SJCRH30 (cell line): Measurements from ENCODE around the gene KLHL7. TPM values are rescaled to one million over a fixed set of nuclear protein-coding genes. Genes with fewer than 3 reads are reported as not detected.
"Not testable (repeated sequence)": the region's sequence is repeated elsewhere in the genome, so short reads cannot be mapped to it uniquely, and the experiment has no call there.

Experiments used
- DNase-seq, 2 experiments: peaks; one replicate each; pipeline ENCODE4 v3.0.0-alpha.2; 2015 to 2020
- H3K27ac ChIP-seq: fragments of 250-450 bp; sonication (Bioruptor Pico); 2 replicates; pipeline ENCODE4 v1.5.1; 2020; ENCODE audit warnings: mild to moderate bottlenecking, moderate library complexity
- H3K27me3 ChIP-seq: fragments of 250-450 bp; sonication (Bioruptor Pico); 2 replicates; pipeline ENCODE4 v1.5.1; 2020; ENCODE audit warnings: mild to moderate bottlenecking, moderate library complexity
- H3K36me3 ChIP-seq: fragments of 250-450 bp; sonication (Bioruptor Pico); 2 replicates; pipeline ENCODE4 v1.5.1; 2020; ENCODE audit warnings: mild to moderate bottlenecking, moderate library complexity
- H3K4me1 ChIP-seq: fragments of 250-450 bp; sonication (Bioruptor Pico); 2 replicates; pipeline ENCODE4 v1.5.1; 2020; ENCODE audit warnings: mild to moderate bottlenecking, moderate library complexity
- H3K4me3 ChIP-seq: fragments of 250-450 bp; sonication (Bioruptor Pico); 2 replicates; pipeline ENCODE4 v1.5.1; 2020; ENCODE audit warnings: mild to moderate bottlenecking, moderate library complexity
- H3K9me3 ChIP-seq: fragments of 250-450 bp; sonication (Bioruptor Pico); replicated peaks from 2 replicates; pipeline ENCODE4 v1.5.1; 2020; ENCODE audit warnings: mild to moderate bottlenecking, moderate library complexity
- total RNA-seq: library from RNA; depleted of rRNA; stranded (reverse); fragments of >200 nt; shearing (Covaris generic); gene quantifications from 2 replicates; pipeline ENCODE4 v1.2.3, GENCODE V29; 2014

Gene KLHL7
- total RNA-seq, 1 experiment from 2014 or later = 38.6 TPM

DNA sequence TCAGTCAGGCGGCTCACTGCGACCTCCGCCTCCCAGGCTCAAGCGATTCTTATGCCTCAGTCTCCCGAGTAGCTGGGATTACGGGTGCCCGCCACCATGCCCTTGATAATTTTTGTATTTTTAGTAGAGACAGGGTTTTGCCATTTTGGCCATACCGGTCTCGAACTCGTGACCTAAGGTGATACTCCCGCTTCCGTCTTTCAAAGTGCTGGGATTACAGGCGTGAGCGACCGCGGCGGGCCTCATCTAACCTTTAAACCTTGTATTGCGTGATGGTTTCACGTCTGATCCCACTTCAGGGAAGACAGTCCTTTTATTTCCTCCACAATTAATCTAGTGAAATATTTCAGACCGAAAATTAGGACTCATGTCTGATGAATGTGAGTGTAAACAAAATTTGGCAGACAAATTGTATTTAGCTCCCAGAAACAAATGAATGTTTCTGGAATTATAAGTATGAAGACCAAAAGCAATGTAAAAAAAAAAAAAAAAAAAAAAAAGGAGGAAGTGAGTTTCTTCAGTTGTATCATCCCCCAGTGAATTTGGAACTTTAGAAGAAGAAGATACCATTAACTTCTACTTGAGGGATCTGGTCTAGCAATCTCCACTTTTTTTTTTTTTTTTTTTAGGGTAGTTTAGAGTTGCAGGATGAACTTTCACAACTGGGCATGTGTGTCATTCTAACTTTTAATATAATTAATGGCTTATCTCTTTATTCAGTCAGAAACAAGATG, 77.9 kb downstream of the KLHL7 start:
- Histone ChIP-seq H3K27ac (no peak overlapping the region), H3K36me3 (peaks cover 40% of the 10 kb centered on the region), H3K4me3 (peak overlapping the region; percentile 93), H3K27me3 (no peaks in the 10 kb centered on the region), H3K9me3 (no peaks in the 10 kb centered on the region), H3K4me1 (no peaks in the 10 kb centered on the region)
- DNase-seq = no peak

DNA sequence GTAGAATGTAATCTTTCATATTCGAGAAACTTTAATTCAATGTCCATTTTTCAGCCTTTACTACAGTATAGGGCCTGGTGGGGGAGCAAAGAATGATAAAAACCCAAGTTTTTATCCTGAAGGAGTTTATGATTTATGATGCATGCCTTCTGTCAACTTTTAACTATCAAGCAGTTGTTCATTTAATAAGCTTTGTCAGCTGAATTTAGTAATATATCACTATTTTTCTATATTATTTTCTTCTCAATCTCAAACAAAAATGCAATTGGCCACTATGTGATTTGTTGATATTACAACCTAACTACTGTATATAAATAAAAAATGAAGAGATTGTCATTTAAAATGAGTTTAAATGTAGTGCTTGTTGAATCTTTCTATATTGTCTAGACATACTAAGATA, 78.7 kb downstream of the KLHL7 start:
- no peak overlapping the region for H3K4me3 ChIP-seq
- H3K4me1 ChIP-seq = no peaks in the 10 kb centered on the region
- H3K27me3 ChIP-seq = no peaks in the 10 kb centered on the region
- no peak overlapping the region for H3K27ac ChIP-seq
- no peaks in the 10 kb centered on the region for H3K9me3 ChIP-seq
- DNase-seq = no peak
- peaks cover 49% of the 10 kb centered on the region for H3K36me3 ChIP-seq

DNA sequence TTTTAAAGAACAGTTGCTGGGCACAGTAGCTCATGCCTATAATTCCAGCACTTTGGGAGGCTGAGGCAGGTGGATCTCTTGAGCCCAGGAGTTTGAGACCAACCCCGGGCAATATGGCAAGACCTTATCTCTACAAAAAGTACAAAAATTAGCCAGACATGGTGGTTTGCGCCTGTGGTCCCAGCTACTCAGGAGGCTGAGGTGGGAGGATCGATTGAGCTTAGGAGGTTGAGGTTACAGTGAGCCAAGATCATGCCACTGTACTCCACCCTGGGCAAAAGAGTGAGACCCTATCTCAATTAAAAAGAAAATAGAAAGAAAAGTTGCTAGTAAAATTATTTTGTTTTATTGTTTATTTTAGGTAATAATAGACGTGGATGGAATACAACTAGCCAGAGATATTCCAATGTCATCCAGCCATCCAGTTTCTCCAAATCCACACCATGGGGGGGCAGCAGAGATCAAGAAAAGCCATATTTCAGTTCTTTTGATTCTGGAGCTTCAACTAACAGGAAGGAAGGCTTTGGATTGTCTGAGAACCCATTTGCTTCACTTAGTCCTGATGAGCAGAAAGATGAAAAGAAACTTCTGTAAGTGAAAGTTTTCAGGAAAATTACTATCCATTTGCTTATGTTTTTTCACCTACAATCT, 79.2 kb downstream of the KLHL7 start:
- no peaks in the 10 kb centered on the region for H3K27me3 ChIP-seq
- H3K27ac ChIP-seq = no peak overlapping the region
- no peaks in the 10 kb centered on the region for H3K4me1 ChIP-seq
- H3K4me3 ChIP-seq = no peak overlapping the region
- DNase-seq = peak; percentile 47 to 68
- no peaks in the 10 kb centered on the region for H3K9me3 ChIP-seq
- peaks cover 54% of the 10 kb centered on the region for H3K36me3 ChIP-seq

DNA sequence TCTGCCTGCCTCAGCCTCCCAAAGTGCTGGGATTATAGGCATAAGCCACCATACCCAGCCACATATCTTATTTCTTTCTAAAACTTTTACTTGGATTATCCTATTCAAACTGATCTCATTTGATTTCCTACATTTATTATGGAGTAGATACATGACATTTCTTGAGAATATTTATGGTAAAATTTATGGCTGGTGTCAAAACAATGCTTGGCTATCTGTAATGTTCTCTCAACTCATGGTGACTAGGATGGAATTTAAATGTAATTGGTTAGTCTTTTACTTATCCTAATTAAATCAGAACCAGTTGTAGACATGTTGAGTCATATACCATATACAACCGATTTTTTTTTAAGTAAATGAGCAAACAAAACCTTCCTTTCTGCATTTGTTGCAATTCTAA, 80.4 kb downstream of the KLHL7 start:
- H3K9me3 ChIP-seq = no peaks in the 10 kb centered on the region
- no peak for DNase-seq
- no peaks in the 10 kb centered on the region for H3K4me1 ChIP-seq
- no peaks in the 10 kb centered on the region for H3K27me3 ChIP-seq
- H3K27ac ChIP-seq = no peak overlapping the region
- H3K36me3 ChIP-seq = peaks cover 65% of the 10 kb centered on the region
- H3K4me3 ChIP-seq = no peak overlapping the region

DNA sequence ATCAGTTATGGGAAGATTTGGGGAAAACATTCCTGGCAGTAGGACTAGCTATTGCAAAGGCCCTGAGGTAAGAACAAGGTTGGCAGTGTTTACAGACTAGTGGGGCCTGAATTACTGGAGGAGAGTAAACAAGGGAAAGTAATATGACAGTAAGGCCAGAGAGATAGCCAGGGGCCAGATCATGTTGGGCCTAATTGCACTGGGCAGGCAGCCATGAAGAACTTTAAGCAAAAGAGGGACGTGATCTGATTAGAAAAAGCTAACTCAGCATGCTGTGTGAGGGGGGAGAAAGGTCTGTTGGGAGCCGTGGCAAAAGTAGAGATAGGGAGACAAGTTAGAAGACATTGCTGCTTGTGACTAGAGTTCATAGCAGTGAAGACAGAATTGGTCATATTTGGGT, 85.4 kb downstream of the KLHL7 start:
- H3K36me3 ChIP-seq = peaks cover 83% of the 10 kb centered on the region
- H3K27ac ChIP-seq = no peak overlapping the region

DNA sequence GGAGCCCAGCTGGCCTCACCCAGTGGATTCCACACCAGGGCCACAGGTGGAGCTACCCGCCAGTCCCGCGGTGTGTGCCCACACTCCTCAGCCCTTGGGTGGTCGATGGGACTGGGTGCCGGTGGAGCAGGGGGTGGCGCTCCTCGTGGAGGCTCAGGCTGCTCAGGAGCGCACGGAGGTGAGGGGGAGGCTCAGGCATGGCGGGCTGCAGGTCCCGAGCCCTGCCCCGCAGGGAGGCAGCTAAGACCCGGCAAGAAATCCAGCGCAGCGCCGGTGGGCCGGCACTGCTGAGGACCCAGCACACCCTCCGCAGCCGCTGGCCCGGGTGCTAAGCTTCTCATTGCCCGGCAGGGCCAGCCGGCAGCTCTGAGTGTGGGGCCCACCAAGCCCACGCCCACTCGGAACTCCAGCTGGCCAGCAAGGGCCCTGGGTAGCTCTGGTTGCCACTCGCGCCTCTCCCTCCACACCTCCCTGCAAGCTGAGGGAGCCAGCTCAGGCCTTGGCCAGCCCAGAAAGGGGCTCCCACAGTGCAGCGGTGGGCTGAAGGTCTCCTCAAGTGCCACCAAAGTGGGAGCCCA, 88.2 kb downstream of the KLHL7 start:
- not testable (repeated sequence) for H3K4me3 ChIP-seq, H3K27ac ChIP-seq, DNase-seq, H3K4me1 ChIP-seq, H3K27me3 ChIP-seq, H3K9me3 ChIP-seq
- peaks cover 70% of the 10 kb centered on the region for H3K36me3 ChIP-seq

More for the DNA sequence above, 85.4 kb downstream of the KLHL7 start:
- Histone ChIP-seq H3K9me3 (0 out of 2 replicates have a peak, but pooled peaks cover 4% of the 10 kb centered on the region), H3K27me3 (no peaks in the 10 kb centered on the region), H3K4me1 (no peaks in the 10 kb centered on the region), H3K4me3 (no peak overlapping the region)
- no peak for DNase-seq

DNA sequence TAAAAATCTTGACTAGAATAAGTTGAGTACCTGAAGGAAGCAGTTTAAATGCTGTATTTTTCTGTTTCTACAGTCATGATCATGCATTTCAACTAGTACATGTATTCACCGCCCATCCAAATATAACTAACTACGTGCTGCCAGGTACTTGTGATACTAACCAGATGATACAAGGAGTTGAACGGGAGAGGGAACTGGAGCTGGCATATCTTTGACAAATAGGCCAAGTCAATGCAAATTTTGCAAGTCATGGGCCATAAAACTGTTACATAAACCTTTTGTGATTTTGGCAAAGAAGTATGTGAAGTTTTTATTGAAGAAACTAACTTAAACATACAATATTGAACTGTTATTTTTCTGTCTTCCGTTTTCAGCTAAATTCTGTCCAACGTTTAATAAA, 90.7 kb downstream of the KLHL7 start:
- H3K4me1 ChIP-seq = no peaks in the 10 kb centered on the region
- 0 out of 2 replicates have a peak, but pooled peaks cover 4% of the 10 kb centered on the region for H3K9me3 ChIP-seq
- DNase-seq = no peak
- H3K4me3 ChIP-seq = no peak overlapping the region
- no peak overlapping the region for H3K27ac ChIP-seq
- peaks cover 68% of the 10 kb centered on the region for H3K36me3 ChIP-seq
- H3K27me3 ChIP-seq = no peaks in the 10 kb centered on the region

DNA sequence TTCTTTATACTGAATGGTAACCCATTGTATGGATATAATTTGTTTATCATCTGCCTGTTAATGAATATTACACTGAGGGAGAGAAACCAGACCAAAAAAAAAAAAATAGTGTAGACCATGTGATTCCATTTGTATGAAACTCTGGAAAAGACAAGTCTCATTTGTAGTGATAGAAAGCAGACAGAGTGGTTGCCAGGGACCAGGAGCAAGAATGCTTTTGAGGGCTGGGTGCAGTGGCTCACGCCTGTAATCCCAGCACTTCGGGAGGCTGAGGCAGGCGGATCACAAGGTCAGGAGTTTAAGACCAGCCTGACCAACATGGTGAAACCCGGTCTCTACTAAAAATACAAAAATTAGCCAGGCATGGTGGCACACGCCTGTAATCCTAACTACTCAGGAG, 92.2 kb downstream of the KLHL7 start:
- H3K4me3 ChIP-seq, H3K9me3 ChIP-seq, H3K27ac ChIP-seq, H3K27me3 ChIP-seq, DNase-seq, H3K4me1 ChIP-seq: not testable (repeated sequence)
- peaks cover 64% of the 10 kb centered on the region for H3K36me3 ChIP-seq

DNA sequence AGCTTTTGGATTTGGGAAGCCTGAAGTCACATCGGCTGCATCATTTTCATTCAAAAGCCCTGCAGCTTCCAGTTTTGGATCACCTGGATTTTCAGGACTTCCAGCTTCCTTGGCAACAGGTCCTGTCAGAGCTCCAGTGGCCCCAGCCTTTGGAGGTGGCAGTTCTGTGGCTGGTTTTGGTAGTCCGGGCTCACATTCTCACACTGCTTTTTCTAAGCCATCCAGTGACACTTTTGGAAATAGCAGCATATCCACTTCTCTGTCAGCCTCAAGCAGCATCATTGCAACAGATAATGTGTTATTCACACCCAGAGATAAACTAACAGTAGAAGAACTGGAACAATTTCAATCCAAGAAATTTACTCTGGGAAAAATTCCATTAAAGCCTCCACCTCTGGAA, 94.7 kb downstream of the KLHL7 start:
- Histone ChIP-seq H3K9me3 (0 out of 2 replicates have a peak, but pooled peaks cover 1% of the 10 kb centered on the region), H3K27ac (no peak overlapping the region), H3K4me1 (no peaks in the 10 kb centered on the region), H3K27me3 (no peaks in the 10 kb centered on the region), H3K36me3 (peaks cover 51% of the 10 kb centered on the region), H3K4me3 (no peak overlapping the region)
- no peak for DNase-seq

DNA sequence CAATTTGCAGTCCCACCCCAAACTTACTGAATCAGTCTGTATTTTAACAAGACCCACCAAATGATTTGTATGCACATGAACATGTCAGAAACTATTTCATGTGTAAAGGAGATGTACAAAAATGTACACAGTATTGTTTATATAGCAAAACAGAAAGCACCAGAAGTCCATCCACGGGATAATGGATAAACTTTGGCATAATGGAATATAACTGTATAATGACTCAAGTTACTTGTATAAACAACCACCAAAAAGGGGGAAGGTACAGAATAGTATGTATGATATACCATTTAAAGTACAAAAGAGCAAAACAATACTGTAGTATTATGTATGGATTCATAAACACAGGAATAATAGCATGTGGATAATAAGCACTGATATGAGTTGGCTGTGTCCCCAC, 98.7 kb downstream of the KLHL7 start:
- Histone ChIP-seq H3K9me3 (no peaks in the 10 kb centered on the region), H3K27me3 (no peaks in the 10 kb centered on the region), H3K36me3 (peaks cover 27% of the 10 kb centered on the region), H3K4me3 (no peak overlapping the region), H3K4me1 (no peaks in the 10 kb centered on the region), H3K27ac (no peak overlapping the region)
- DNase-seq = no peak

DNA sequence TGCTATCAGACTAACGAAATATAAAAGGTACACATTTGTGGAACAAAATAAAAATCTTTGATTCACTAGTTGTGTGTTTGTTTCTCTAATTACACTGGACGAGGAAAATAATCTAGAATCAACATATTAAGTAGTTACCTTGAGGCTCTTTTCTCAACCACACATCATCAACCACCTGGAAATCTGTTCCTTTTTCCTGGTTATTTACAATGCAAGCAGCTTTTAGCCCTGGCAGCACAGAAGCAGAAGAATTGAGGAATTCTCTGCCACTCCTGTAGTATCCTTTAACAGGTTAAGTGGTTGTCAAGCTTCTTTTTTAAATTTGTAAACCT, 100.0 kb downstream of the KLHL7 start:
- DNase-seq = no peak
- Histone ChIP-seq H3K27me3 (no peaks in the 10 kb centered on the region), H3K4me3 (no peak overlapping the region), H3K36me3 (peaks cover 16% of the 10 kb centered on the region), H3K9me3 (no peaks in the 10 kb centered on the region), H3K4me1 (no peaks in the 10 kb centered on the region), H3K27ac (no peak overlapping the region)

DNA sequence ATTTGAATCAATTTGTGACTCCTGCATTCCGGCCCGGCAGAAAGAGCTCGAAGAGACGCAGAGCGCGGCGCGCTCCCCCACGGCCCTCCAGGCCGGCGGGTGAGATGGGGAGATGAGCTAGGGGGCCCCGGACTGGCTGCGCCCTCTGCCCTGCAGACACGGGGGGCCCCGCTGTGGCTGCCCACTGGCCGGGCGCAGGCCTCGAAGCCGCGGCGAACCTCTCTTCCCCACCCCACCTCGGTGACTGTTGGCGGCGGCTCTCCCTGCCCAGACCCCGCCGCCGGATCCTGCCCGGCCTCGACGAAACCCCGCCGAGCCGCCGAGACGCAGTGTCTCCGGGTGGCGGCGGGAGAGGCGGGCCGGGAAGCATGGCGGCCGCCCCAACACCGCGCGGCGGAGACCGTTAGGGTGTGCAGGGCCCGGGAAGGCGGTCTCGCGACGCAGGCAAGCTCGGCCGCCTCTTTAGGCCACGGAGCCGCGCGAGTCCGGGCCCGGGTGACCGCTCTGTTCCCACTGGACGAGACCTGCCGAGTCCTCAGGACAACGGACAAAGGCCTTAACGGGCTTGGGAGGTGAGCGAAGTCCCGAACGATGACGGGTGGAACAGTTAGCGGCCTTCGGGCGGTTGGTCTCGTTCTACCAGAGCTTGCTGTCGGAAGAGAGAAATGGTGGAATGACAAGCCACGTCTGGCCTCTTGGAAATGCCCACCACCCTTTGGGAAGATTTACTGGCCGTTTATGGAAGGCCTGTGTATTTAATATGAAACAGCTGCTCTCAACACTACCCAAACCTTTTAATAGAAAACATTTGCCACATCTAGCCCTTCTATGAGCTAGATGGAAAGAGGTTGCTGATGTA, 100.6 kb downstream of the KLHL7 start:
- Histone ChIP-seq H3K4me3 (no peak overlapping the region), H3K27me3 (no peaks in the 10 kb centered on the region), H3K27ac (no peak overlapping the region), H3K4me1 (no peaks in the 10 kb centered on the region), H3K9me3 (no peaks in the 10 kb centered on the region), H3K36me3 (peaks cover 10% of the 10 kb centered on the region)
- DNase-seq = no peak

DNA sequence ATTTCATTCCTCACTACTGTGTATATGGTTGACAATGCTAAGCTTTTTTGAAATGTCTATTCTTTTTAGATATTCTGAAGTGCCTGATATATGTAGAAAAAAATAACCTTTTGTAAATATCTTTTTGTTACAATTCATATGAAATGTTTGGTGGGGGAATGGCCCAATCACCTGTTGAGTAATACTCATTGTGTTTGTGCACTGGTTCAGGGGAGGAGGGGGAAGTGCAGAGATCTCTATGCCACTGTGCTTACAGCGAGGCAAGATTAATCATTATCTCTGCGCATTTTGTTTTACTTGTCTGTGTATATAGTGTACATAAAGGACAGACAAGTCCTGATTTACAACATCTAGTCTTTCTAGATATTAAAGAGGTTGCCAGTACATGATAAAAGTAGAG, 101.4 kb downstream of the KLHL7 start:
- peaks cover 3% of the 10 kb centered on the region; the same call in 1 of the 2 replicates for H3K36me3 ChIP-seq
- H3K9me3 ChIP-seq = no peaks in the 10 kb centered on the region
- no peaks in the 10 kb centered on the region for H3K4me1 ChIP-seq
- no peak for DNase-seq
- H3K27ac ChIP-seq = no peak overlapping the region
- no peak overlapping the region for H3K4me3 ChIP-seq
- no peaks in the 10 kb centered on the region for H3K27me3 ChIP-seq

DNA sequence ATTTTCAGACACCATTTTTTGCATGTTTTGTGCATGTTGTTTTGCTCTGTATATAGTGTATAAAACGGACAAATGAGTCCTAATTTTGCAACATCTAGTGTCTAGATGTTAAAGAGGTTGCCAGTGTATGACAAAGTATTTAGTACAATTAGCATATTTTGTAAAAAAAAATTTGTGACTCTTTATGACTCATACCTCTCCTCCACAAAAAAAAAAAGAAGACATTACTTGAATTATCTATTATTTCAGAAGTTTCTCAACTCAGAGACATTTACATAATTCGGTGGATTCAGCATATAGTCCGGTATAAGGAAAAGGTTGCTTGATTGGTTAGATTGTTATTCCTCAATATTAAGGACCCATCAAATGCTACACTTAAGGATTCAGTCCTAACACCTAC, 102.3 kb downstream of the KLHL7 start:
- H3K9me3 ChIP-seq = no peaks in the 10 kb centered on the region
- H3K27me3 ChIP-seq = no peaks in the 10 kb centered on the region
- no peak overlapping the region for H3K4me3 ChIP-seq
- no peak for DNase-seq
- no peaks in the 10 kb centered on the region for H3K4me1 ChIP-seq
- no peak overlapping the region for H3K27ac ChIP-seq
- no peaks in the 10 kb centered on the region for H3K36me3 ChIP-seq

DNA sequence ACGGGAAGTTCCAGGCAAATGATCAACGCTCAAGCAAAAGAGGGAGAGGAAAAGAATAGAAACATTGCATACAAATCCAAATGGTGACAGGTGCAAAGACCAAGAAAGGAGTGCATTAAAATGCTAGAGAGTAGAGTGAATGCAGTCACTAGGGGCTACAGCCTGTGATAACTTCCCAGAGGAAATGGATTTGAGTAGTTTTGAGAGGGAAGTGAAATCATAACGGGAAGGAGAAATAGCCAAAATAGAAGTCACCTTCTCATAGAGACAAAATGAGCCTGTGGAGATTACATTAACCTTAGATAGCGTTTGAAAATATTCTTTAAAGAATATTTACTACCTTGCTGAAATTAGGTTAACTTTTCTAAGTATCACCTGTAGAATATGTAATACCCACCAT, 102.7 kb downstream of the KLHL7 start:
- Histone ChIP-seq H3K4me3 (no peak overlapping the region), H3K9me3 (no peaks in the 10 kb centered on the region), H3K36me3 (no peaks in the 10 kb centered on the region), H3K4me1 (no peaks in the 10 kb centered on the region), H3K27me3 (no peaks in the 10 kb centered on the region), H3K27ac (no peak overlapping the region)
- no peak for DNase-seq
